ENCODE results near the gene RPLP2. TPM values are rescaled to one million over a fixed set of nuclear protein-coding genes. Genes with fewer than 3 reads are reported as not detected.

RPLP2 gene
- total and polyA plus RNA-seq, 2 experiments from 2014 or later: 401 to 468 TPM

DNA sequence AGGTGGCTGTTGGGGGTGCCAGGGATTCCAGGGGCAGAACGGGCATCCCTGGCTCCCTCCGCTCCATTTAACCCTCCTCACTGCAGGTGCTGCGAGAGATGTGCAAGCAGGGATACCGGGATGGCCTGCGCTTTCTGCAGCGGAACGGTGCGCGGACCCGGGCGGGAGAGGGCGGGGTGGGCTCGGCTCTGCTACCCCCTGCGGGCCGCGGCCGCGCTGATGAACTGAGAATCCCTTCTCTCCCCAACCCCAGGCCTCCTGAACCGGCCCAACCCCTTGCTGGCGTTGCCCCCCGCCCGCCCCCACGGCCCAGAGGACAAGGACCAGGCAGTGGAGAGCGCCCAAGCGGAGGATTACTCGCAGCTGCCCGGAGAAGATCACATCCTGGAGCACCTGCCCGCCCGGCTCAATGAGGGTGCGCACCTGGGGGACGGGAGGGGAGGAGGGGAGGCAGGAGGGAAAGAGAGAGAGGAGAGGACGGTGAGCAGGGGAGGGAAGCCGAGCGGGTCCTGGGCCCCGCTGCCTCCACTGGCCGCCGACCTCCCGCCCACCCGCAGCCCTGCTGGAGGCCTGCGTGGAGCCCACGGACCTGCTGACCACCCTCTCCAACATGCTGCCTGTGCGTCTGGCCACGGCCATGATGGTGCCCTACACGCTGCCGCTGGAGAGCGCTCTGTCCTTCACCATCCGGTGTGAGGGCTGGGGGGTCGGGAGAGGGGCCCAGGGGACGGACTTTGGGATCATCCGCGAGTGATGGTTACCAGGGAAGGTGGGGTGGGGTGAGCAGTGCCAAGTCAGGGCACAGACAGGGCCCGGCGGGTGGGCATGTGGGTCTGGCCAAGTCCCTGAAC is 13.9 kb downstream of the RPLP2 start:
- H3K27ac ChIP-seq: no peak overlapping the region
- WGBS (ENCODE audit: low lambda C conversion rate, missing lambda C conversion rate): 94% methylated on average over 18 of the region's 53 CpGs

DNA sequence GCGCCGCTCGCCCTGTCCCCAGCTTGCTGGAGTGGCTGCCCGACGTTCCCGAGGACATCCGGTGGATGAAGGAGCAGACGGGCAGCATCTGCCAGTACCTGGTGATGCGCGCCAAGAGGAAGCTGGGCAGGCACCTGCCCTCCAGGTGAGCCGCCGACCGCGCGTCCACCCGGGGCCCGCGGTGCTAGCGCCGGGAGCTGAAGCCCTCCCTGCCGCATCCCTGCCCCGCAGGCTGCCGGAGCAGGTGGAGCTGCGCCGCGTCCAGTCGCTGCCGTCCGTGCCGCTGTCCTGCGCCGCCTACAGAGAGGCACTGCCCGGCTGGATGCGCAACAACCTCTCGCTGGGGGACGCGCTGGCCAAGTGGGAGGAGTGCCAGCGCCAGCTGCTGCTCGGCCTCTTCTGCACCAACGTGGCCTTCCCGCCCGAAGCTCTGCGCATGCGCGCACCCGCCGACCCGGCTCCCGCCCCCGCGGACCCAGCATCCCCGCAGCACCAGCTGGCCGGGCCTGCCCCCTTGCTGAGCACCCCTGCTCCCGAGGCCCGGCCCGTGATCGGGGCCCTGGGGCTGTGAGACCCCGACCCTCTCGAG is 14.6 kb downstream of the RPLP2 start:
- 97% methylated on average over 32 of the region's 59 CpGs for WGBS (ENCODE audit: low lambda C conversion rate, missing lambda C conversion rate)
- no peak overlapping the region for H2AFZ ChIP-seq
- TF ChIP-seq EZH2phosphoT487 (IDR thresholded peaks at IDR 0.05; ENCODE audit: low read depth, severe bottlenecking, unreplicated experiment) (no peak), EZH2 (IDR thresholded peaks at IDR 0.05; ENCODE audit: borderline replicate concordance) (no peak)
- TF ChIP-seq, protein P1, sequence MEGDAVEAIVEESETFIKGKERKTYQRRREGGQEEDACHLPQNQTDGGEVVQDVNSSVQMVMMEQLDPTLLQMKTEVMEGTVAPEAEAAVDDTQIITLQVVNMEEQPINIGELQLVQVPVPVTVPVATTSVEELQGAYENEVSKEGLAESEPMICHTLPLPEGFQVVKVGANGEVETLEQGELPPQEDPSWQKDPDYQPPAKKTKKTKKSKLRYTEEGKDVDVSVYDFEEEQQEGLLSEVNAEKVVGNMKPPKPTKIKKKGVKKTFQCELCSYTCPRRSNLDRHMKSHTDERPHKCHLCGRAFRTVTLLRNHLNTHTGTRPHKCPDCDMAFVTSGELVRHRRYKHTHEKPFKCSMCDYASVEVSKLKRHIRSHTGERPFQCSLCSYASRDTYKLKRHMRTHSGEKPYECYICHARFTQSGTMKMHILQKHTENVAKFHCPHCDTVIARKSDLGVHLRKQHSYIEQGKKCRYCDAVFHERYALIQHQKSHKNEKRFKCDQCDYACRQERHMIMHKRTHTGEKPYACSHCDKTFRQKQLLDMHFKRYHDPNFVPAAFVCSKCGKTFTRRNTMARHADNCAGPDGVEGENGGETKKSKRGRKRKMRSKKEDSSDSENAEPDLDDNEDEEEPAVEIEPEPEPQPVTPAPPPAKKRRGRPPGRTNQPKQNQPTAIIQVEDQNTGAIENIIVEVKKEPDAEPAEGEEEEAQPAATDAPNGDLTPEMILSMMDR (IDR thresholded peaks at IDR 0.05; ENCODE audit: poor library complexity): no peak

More for the DNA sequence above, 13.9 kb downstream of the RPLP2 start:
- Histone ChIP-seq H3K9me3 (ENCODE audit: low read depth) (no peaks in the 10 kb centered on the region), H2AFZ (no peak overlapping the region), H3K4me2 (no peak overlapping the region), H3K27me3 (peaks cover 16% of the 10 kb centered on the region), H3K4me3 (no peak overlapping the region), H4K20me1 (ENCODE audit: insufficient read depth, poor library complexity, severe bottlenecking) (peaks cover 16% of the 10 kb centered on the region), H3K4me1 (ENCODE audit: insufficient read depth) (peaks cover 31% of the 10 kb centered on the region), H3K36me3 (replicated peaks; ENCODE audit: insufficient read depth, low read depth) (no peaks in the 10 kb centered on the region), H3K79me2 (peaks cover 19% of the 10 kb centered on the region), H3K9me2 (replicated peaks; ENCODE audit: insufficient read depth) (no peaks in the 10 kb centered on the region)
- no peak for TF ChIP-seq EZH2phosphoT487 (IDR thresholded peaks at IDR 0.05; ENCODE audit: low read depth, severe bottlenecking, unreplicated experiment)
- no peak for TF ChIP-seq EZH2 (IDR thresholded peaks at IDR 0.05; ENCODE audit: borderline replicate concordance)
- TF ChIP-seq, protein P1 (IDR thresholded peaks at IDR 0.05; ENCODE audit: poor library complexity): no peak
- DNase-seq (ENCODE audit: low spot score): no peak

DNA sequence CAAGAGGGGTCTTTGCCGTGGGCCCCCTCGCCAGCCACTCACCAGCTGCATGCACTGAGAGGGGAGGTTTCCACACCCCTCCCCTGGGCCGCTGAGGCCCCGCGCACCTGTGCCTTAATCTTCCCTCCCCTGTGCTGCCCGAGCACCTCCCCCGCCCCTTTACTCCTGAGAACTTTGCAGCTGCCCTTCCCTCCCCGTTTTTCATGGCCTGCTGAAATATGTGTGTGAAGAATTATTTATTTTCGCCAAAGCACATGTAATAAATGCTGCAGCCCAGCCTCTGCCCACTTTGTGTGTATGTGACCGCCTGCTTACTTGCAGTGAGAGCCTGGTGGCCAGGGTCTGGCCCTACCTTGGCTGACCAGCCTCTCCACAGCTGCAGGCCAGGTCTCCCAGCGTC is 15.2 kb downstream of the RPLP2 start:
- no peak for DNase-seq (ENCODE audit: low spot score)
- no peaks in the 10 kb centered on the region for H3K9me3 ChIP-seq (ENCODE audit: low read depth)
- peaks cover 21% of the 10 kb centered on the region for H3K27me3 ChIP-seq
- 86% methylated on average over 10 of the region's 11 CpGs for WGBS (ENCODE audit: low lambda C conversion rate, missing lambda C conversion rate)
- no peaks in the 10 kb centered on the region for H3K9me2 ChIP-seq (replicated peaks; ENCODE audit: insufficient read depth)
- no peak overlapping the region for H3K27ac ChIP-seq
- H3K4me3 ChIP-seq: no peak overlapping the region
- H2AFZ ChIP-seq: no peak overlapping the region
- H3K4me1 ChIP-seq (ENCODE audit: insufficient read depth): peaks cover 35% of the 10 kb centered on the region
- TF ChIP-seq EZH2phosphoT487 (IDR thresholded peaks at IDR 0.05; ENCODE audit: low read depth, severe bottlenecking, unreplicated experiment) (no peak), EZH2 (IDR thresholded peaks at IDR 0.05; ENCODE audit: borderline replicate concordance) (no peak)
- TF ChIP-seq, protein P1 (IDR thresholded peaks at IDR 0.05; ENCODE audit: poor library complexity): no peak
- H3K36me3 ChIP-seq (replicated peaks; ENCODE audit: insufficient read depth, low read depth): no peaks in the 10 kb centered on the region
- peaks cover 16% of the 10 kb centered on the region for H4K20me1 ChIP-seq (ENCODE audit: insufficient read depth, poor library complexity, severe bottlenecking)
- peaks cover 19% of the 10 kb centered on the region for H3K79me2 ChIP-seq
- H3K4me2 ChIP-seq: no peak overlapping the region

More for the DNA sequence above, 14.6 kb downstream of the RPLP2 start:
- H4K20me1 ChIP-seq (ENCODE audit: insufficient read depth, poor library complexity, severe bottlenecking): peaks cover 16% of the 10 kb centered on the region
- H3K27me3 ChIP-seq: peaks cover 21% of the 10 kb centered on the region
- H3K9me2 ChIP-seq (replicated peaks; ENCODE audit: insufficient read depth): no peaks in the 10 kb centered on the region
- H3K4me2 ChIP-seq: no peak overlapping the region
- DNase-seq (ENCODE audit: low spot score): no peak
- peaks cover 29% of the 10 kb centered on the region for H3K4me1 ChIP-seq (ENCODE audit: insufficient read depth)
- H3K27ac ChIP-seq: no peak overlapping the region
- H3K36me3 ChIP-seq (replicated peaks; ENCODE audit: insufficient read depth, low read depth): no peaks in the 10 kb centered on the region
- no peak overlapping the region for H3K4me3 ChIP-seq
- no peaks in the 10 kb centered on the region for H3K9me3 ChIP-seq (ENCODE audit: low read depth)
- peaks cover 19% of the 10 kb centered on the region for H3K79me2 ChIP-seq
